HK-2 (cell line): ENCODE data around the gene FAM76A.
"Not testable (repeated sequence)": the region's sequence is repeated elsewhere in the genome, so short reads cannot be mapped to it uniquely, and the experiment has no call there.

Experiments
- DNase-seq: peaks from one replicate; pipeline ENCODE4 v3.0.0-alpha.2; 2018; ENCODE audit not compliant: unreplicated experiment

FAM76A gene

GRCh38 chr1:27725374-27726172 is at the start of gene FAM76A:
Gene FAM76A, plus strand, starts transcription at chr1:27725961. Its CDS starts 120 bp downstream, at chr1:27726081.
- peak; percentile 100 for DNase-seq

- DNase-seq = no peak
These were observed 49.4 kb upstream of the FAM76A start for GRCh38 chr1:27676410-27676809.

DNA sequence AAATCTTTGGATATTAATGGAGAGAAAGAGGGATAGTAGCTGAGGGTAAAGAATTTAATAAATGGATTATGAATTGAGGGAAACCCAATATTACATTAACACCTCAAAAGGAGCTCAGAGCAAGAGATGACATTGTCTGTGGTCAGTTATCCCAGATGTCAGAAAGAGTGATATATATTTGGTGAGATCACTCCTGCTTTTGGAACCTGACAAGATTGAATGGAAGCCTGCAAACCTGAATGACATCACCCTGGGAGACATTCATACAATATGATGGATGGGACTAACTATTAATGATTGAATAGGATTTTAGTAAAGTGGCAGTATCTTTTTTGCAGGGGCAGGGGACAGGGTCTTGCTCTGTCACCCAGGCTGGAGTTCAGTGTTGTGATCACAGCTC is 47.0 kb upstream of the FAM76A start:
- DNase-seq = no peak

DNA sequence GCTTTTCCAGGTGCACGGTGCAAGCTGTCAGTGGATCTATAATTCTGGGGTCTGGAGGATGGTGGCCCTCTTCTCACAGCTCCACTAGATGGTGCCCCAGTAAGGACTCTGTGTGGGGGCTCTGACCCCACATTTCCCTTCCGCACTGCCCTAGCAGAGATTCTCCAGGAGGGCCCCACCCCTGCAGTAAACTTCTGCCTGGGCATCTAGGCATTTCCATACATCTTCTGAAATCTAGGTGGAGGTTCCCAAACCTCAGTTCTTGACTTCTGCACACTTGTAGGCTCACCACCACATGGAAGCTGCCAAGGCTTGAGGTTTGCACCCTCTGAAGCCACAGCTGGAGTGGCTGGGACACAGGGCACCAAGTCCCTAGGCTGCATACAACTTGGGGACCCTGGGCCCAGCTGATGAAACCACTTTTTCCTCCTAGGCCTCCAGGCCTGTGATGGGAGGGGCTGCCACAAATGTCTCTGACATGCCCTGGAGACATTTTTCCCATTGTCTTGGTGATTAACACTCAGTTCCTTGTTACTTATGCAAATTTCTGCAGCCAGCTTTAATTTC is 45.5 kb upstream of the FAM76A start:
- not testable (repeated sequence) for DNase-seq

GRCh38 chr1:27681580-27681979 is 44.2 kb upstream of the FAM76A start:
- not testable (repeated sequence) for DNase-seq

GRCh38 chr1:27682351-27682944 is 43.3 kb upstream of the FAM76A start:
- no peak for DNase-seq

DNA sequence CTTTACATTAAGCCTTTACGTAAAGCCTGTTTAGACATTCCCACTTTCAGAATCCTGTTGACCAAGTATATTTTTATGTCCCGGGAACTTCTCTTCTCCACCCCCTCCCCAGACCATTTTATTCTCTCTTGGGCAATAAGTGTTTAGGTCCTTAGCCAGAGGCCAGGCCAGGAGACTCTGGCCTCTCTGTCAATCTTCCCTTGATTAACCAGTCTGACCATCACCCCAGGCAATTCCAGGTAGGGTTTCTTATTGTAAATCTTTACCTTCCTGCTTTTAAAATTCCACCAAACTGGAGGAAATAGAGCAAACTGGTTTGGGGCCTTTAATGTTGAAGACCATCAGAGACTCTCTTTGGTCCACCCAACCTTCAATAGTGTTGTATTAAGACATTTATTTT is 41.6 kb upstream of the FAM76A start:
- DNase-seq = no peak

- DNase-seq = no peak
These were observed 39.4 kb upstream of the FAM76A start for GRCh38 chr1:27686223-27686990.

DNA sequence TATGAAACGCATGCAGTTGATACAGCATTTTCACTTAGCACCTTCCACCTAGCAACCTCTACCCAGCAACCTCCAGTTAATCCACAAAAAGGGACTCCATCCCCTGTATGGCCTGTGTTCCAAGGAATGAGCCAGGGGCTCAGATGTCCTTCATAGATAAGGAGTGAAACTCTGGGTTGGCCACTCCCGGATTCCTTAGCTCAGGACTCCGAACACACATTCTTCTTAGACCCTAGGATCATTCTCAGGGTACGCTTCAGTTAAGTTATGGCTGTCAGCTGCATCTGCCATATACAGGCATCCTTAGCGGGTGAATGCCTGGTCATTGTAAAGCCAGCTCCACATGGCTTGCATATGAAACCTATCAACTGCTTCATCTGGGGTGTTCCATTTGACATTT is 37.9 kb upstream of the FAM76A start:
- DNase-seq = no peak

- no peak for DNase-seq
These were observed 36.2 kb upstream of the FAM76A start for GRCh38 chr1:27689423-27690173.

DNA sequence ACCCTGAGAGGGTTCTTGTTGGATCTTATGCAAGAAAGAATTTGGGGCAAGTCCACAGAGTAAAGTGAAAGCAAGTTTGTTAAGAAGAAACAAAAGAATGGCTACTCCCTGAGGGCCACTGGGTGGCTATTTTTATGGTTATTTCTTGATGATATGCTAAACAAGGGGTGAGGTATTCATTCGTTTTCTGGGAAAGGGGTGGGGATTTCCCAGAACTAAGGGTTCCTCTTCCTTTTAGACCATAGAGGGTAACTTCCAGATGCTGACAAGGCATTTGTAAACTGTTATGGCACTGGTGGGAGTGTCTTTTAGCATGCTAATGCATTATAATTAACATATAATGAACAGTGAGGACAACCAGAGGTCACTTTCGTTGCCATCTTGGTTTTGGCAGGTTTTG is 35.6 kb upstream of the FAM76A start:
- DNase-seq = no peak

DNA sequence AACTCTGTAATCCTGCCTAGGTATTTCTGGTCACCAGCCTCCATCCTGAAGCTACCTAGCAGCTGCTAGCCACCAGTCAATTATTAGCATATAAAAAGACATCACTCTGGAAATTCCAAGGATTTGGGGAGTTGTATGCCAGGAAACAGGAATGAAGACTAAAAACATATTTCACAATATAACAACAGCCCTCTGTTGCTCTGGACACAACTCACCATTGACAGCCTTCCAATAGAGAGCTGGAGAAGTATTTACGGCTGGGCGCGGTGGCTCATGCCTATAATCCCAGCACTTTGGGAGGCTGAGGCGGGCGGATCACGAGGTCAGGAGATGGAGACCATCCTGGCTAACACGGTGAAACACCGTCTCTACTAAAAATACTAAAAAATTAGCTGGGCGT is 28.9 kb upstream of the FAM76A start:
- DNase-seq = not testable (repeated sequence)

GRCh38 chr1:27704958-27705357 is 20.8 kb upstream of the FAM76A start:
- no peak for DNase-seq

- no peak for DNase-seq
These were observed 20.2 kb upstream of the FAM76A start for GRCh38 chr1:27705545-27705944.

- no peak for DNase-seq
These were observed 15.2 kb upstream of the FAM76A start for GRCh38 chr1:27710574-27710973.

GRCh38 chr1:27713139-27713725 is 12.5 kb upstream of the FAM76A start:
- no peak for DNase-seq

DNA sequence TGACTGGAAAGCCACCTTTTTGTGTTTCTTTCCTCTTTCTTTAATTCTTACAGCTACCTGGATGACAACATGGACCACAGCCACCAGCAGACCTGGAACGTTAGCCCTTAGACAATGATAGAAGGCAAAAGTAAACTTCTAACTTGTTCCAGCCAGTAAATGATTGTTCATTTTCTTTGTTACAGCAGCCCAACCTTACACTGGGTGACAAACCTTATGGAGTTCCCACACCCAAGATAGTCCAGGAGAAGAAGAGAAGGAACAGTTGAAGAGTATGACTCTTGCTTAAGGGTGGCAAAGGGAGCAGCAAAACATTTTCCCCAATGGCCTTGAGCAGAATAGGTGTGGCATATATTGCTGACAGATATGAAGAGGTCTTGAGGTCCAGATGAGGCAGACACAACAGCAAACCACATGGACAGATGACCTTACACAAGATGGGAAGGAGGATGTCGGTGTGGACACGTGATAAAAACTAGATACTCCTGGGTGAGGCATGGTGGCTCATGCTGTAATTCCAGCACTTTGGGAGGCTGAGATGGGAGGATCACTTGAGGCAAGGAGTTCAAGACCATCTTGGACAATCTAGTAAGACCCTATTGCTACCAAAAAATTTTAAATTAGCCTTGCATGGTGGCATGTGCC is 11.8 kb upstream of the FAM76A start:
- no peak for DNase-seq

DNA sequence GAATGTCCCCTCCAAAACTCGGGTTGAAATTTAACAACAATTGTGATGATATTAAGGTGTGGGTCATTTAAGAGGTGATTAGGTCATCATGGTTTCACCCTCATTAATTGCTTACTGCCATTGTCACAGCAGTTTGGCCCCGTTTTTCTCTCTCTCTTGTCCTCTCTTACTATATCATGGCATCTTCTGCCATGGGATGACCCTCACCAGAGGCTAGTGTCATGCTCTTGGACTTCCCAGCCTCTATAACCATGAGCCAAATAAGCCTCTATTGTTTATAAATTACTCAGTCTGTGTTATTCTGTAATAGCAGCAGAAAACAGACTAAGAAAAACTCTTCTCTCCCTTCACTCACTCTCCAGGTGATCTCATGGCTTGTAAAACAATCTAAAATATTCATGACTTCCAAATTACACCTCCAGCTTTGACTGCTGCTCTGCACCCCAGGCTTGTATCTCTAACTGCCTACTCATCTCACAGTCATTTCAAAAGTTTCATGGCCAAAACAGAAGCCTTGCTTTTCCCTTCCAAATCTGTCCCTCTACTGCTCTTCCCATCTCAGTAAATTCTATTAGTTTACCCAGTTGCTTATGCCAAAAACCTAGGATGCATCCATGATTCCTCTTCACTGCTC is 9.4 kb upstream of the FAM76A start:
- DNase-seq = no peak

DNA sequence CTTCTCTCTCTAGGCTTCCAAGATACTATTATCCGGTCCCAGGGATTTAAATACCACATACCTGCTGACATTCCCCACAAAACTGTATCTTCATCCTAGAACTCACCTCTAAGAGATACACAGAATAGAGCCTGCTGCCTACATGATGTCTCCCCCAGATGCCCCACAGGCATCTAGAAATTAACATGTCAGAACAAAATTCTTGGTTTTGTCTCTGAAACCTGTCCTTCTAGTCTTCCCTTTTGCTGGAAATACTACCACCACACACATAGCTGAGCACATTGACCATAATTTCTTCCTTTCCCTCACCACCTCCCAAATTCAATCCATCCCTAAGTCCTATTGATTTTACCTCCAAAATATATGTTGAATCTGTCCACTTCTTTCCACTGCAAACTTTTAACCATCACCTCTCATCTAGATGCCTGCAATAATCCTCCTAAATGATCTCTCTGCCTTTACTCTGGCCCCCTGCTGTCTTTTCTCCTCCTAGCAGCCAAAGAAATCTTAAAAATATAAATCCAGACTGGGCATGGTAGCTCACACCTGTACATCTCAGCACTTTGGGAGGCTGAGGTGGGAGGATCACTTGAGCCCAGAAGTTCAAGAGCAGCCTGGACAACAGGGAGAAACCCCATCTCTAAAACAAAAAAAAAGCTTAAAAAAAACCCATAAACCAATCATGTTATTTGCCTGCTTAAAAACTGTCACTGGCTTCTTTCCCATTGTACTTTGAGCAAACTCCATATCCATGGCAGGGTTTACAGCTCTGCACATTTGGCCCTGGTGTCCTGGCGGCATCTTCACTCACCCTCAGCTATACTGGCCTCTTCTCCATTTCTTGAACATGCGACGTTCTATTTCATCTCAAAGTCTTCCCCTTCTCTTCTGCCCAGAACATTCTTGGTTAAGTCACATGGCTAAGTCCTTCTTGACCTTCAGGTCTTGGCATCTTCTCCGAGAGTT is 6.2 kb upstream of the FAM76A start:
- DNase-seq = no peak
